K562 (cell line): ENCODE results near the gene CD47. TPM values are rescaled to one million over a fixed set of nuclear protein-coding genes. Genes with fewer than 3 reads are reported as not detected.

Experiments used
- ATAC-seq: fragments of 200-7000 bp; cut with Tn5 transposase; 3 replicates; pipeline ENCODE4 v1.9.1; 2020; ENCODE audit warnings: moderate library complexity
- BruUV-seq: library from RNA; stranded (reverse); fragments of 400-500 nt; replicated peaks from 2 replicates; lab custom pipeline; 2021; lab: Mats Ljungman, UMichigan
- CTCF ChIA-PET: fragments of 300-600 bp; formaldehyde crosslinking; extraction: SDS; loops from one replicate; lab custom pipeline; 2021; ENCODE audit warnings: low intra/inter-chr PET ratio; lab: Yijun Ruan, JAX
- POLR2A ChIA-PET: fragments of 300-600, 350-650 bp; sonication (Branson Sonifier 250); formaldehyde crosslinking; extraction: SDS; loops from one replicate; lab custom pipeline; 2021; ENCODE audit warnings: antibody characterized with exemption, inconsistent platforms; lab: Yijun Ruan, JAX
- DNase-seq, 4 experiments: peaks; one replicate each; pipeline versions ENCODE4 v3.0.0 to v3.0.0-alpha.2; 2011 to 2018; ENCODE audit warnings: low spot score in 3 of 4, mixed read lengths in 3 of 4; ENCODE audit errors: extremely low read depth in 1 of 4
- FAIRE-seq: peaks from 2 replicates; lab custom pipeline; 2011; peaks lifted over from hg19 to GRCh38; lab: Jason Lieb, UNC
- H2AFZ ChIP-seq: 2 replicates; pipeline ENCODE4 v1.6.0; 2011; ENCODE audit warnings: low read depth, low read length, control low read depth, inconsistent platforms
- H3K27ac ChIP-seq: fragments of 200-600 bp; 3 replicates; pipeline ENCODE4 v1.8.0; 2011; ENCODE audit warnings: low read depth, mild to moderate bottlenecking, control low read depth, inconsistent platforms, low read length, moderate library complexity, mixed read lengths; ENCODE audit errors: extremely low read depth
- H3K27me3 ChIP-seq, 2 experiments: fragments of 300-600 bp in 1 of 2; 2 replicates in 1 of 2; 3 replicates in 1 of 2; pipeline versions ENCODE4 v1.6.0 to v1.8.0; 2011; ENCODE audit warnings: inconsistent platforms in 2 of 2, low read length in 2 of 2, mild to moderate bottlenecking in 1 of 2, mixed read lengths in 1 of 2, moderate library complexity in 1 of 2; ENCODE audit not compliant: control insufficient read depth in 2 of 2, insufficient read depth in 2 of 2
- H3K36me3 ChIP-seq: fragments of 300-600 bp; 3 replicates; pipeline ENCODE4 v1.8.0; 2011; ENCODE audit warnings: mild to moderate bottlenecking, low read length, inconsistent platforms; ENCODE audit not compliant: control insufficient read depth, insufficient read depth
- H3K4me1 ChIP-seq, 2 experiments: fragments of 200-600 bp in 1 of 2; replicated peaks in 1 of 2; 2 replicates in 1 of 2; 3 replicates in 1 of 2; pipeline versions ENCODE4 v1.5.1 to v1.8.0; 2011; ENCODE audit warnings: inconsistent platforms in 2 of 2, low read length in 2 of 2, mild to moderate bottlenecking in 1 of 2, mixed read lengths in 1 of 2, moderate library complexity in 1 of 2; ENCODE audit not compliant: control insufficient read depth in 2 of 2, insufficient read depth in 2 of 2
- H3K4me2 ChIP-seq: 2 replicates; pipeline ENCODE4 v1.6.1; 2011; ENCODE audit warnings: low read length, control low read depth, inconsistent platforms, mixed read lengths; ENCODE audit not compliant: insufficient read depth
- H3K4me3 ChIP-seq: fragments of 200-600 bp; sonication (generic), shearing (Covaris generic); 2 replicates; pipeline ENCODE4 v1.5.1; 2016; ENCODE audit warnings: control low read depth, inconsistent platforms
- H3K79me2 ChIP-seq: fragments of 200-600 bp; 3 replicates; pipeline ENCODE4 v1.8.0; 2011; ENCODE audit warnings: low read length, inconsistent platforms; ENCODE audit not compliant: control insufficient read depth, insufficient read depth
- H3K9ac ChIP-seq, 2 experiments: 2 replicates each; pipeline versions ENCODE4 v1.6.0 to v1.6.1; 2011; ENCODE audit warnings: low read depth in 2 of 2, low read length in 2 of 2, control low read depth in 1 of 2, inconsistent platforms in 1 of 2, mild to moderate bottlenecking in 1 of 2, mixed read lengths in 1 of 2; ENCODE audit not compliant: insufficient read depth in 1 of 2
- H3K9me1 ChIP-seq: one replicate; pipeline ENCODE4 v1.6.0; 2011; ENCODE audit warnings: inconsistent platforms, mild to moderate bottlenecking, low read length, moderate library complexity; ENCODE audit not compliant: control insufficient read depth, insufficient read depth
- H3K9me3 ChIP-seq: replicated peaks from 2 replicates; pipeline ENCODE4 v1.5.1; 2011; ENCODE audit warnings: low read depth, low read length, inconsistent platforms; ENCODE audit not compliant: control insufficient read depth, insufficient read depth
- H4K20me1 ChIP-seq: replicated peaks from 2 replicates; pipeline ENCODE4 v1.6.1; 2011; ENCODE audit warnings: low read length, inconsistent platforms, mixed read lengths; ENCODE audit not compliant: control insufficient read depth, insufficient read depth
- BRF1 ChIP-seq: IDR thresholded peaks from 3 replicates; pipeline ENCODE4 v1.6.1; 2011; ENCODE audit warnings: borderline replicate concordance, mild to moderate bottlenecking; ENCODE audit not compliant: insufficient read length; ENCODE audit errors: extremely low read depth
- DACH1 ChIP-seq: fragments of 450-650 bp; IDR thresholded peaks from 2 replicates; pipeline ENCODE4 v1.6.1; 2018; ENCODE audit not compliant: partially characterized antibody
- GATA2 ChIP-seq: sonication (generic); formaldehyde crosslinking; IDR thresholded peaks from 2 replicates; pipeline ENCODE4 v1.4.0; 2020; ENCODE audit warnings: mild to moderate bottlenecking, missing genetic modification reagents
- GTF2E2 ChIP-seq: fragments of 200-800 bp; sonication (Bioruptor generic); IDR thresholded peaks from 2 replicates; pipeline ENCODE4 v1.6.1; 2016; ENCODE audit warnings: missing genetic modification characterization, missing compliant biosample characterization
- JUNB ChIP-seq: fragments of 450-650 bp; formaldehyde crosslinking; conservative IDR thresholded peaks from 2 replicates; pipeline ENCODE4 v1.4.0; 2020; ENCODE audit warnings: mild to moderate bottlenecking
- PTBP1 ChIP-seq: fragments of 200-400 bp; formaldehyde crosslinking; IDR thresholded peaks from 2 replicates; pipeline ENCODE4 v1.6.1; 2017; ENCODE audit warnings: low read depth, low read length
- SNAPC5 ChIP-seq: fragments of 250-450 bp; sonication (Bioruptor Pico); IDR thresholded peaks from 2 replicates; pipeline ENCODE4 v1.8.0; 2021; ENCODE audit warnings: moderate library complexity, mild to moderate bottlenecking, inconsistent platforms
- SNRNP70 ChIP-seq: fragments of 200-400 bp; formaldehyde crosslinking; optimal IDR thresholded peaks from 2 replicates; pipeline ENCODE3; 2017; ENCODE audit warnings: low read depth, low read length
- SP2 ChIP-seq: IDR thresholded peaks from 2 replicates; pipeline ENCODE4 v1.6.1; 2011; ENCODE audit warnings: mild to moderate bottlenecking, low read depth, low read length, moderate library complexity; ENCODE audit not compliant: poor library complexity, severe bottlenecking; ENCODE audit errors: extremely low read depth
- TCFL5 ChIP-seq: fragments of 250-450 bp; sonication (Bioruptor Pico); conservative IDR thresholded peaks from 2 replicates; pipeline ENCODE4 v1.6.1; 2021; ENCODE audit warnings: mild to moderate bottlenecking, moderate library complexity, matching md5 sums
- ZBTB43 ChIP-seq: sonication (generic); formaldehyde crosslinking; IDR thresholded peaks from 2 replicates; pipeline ENCODE4 v1.8.0; 2023; ENCODE audit warnings: mild to moderate bottlenecking, missing genetic modification reagents
- ZNF444 ChIP-seq: fragments of 250-450 bp; sonication (Bioruptor Pico); IDR thresholded peaks from 2 replicates; pipeline ENCODE4 v1.4.0; 2020; ENCODE audit warnings: mild to moderate bottlenecking, moderate library complexity
- ZNF445 ChIP-seq: fragments of 250-450 bp; sonication (Bioruptor Pico); IDR thresholded peaks from 2 replicates; pipeline ENCODE4 v1.4.0; 2020; ENCODE audit warnings: low read depth, mild to moderate bottlenecking, moderate library complexity
- ZNF561 ChIP-seq: fragments of 450-650 bp; formaldehyde crosslinking; conservative IDR thresholded peaks from 2 replicates; pipeline ENCODE4 v1.4.0; 2020; ENCODE audit warnings: mild to moderate bottlenecking, moderate library complexity
- ZNF785 ChIP-seq: fragments of 250-450 bp; sonication (Bioruptor Pico); IDR thresholded peaks from 2 replicates; pipeline ENCODE4 v1.4.0; 2020; ENCODE audit warnings: mild to moderate bottlenecking
- WGBS: fragments of 100-300 bp; shearing (Covaris generic); methylation state at CpG from one replicate; pipeline ENCODE4 v1.1.6; 2016; ENCODE audit warnings: low coverage, mixed read lengths; ENCODE audit not compliant: insufficient coverage; ENCODE audit errors: missing lambda C conversion rate; 5-methylcytosine and 5-hydroxymethylcytosine counted together
- in situ Hi-C: fragments of 300-500 bp; cut with MboI; formaldehyde crosslinking; loops from 4 replicates; pipeline ENCODE4 v1.15.0; 2018; ENCODE audit warnings: inconsistent platforms, mixed read lengths
- intact Hi-C: fragments of 100-400 bp; cut with micrococcal nuclease; formaldehyde crosslinking; loops from 2 replicates; pipeline ENCODE4 v1.14.2; 2022
- polyA plus RNA-seq, 8 experiments: library from polyadenylated mRNA; depleted of rRNA in 4 of 8; stranded (reverse) in 5 of 8; unstranded in 3 of 8; fragments of >200 nt; fragmentation: Nextera tagmentation in 2 of 8; fragmentation: Illumina TruSeq in 1 of 8; extraction: Ambion mirVana in 2 of 8; extraction: Trizol in 1 of 8; gene quantifications; 2 replicates each; pipeline versions ENCODE4 v1.2.1 to v1.2.3, GENCODE V29; 2011 to 2014; ENCODE audit warnings: inconsistent platforms in 1 of 8, missing spikeins in 1 of 8
- total RNA-seq, 7 experiments: library from RNA; depleted of rRNA in 6 of 7; stranded (reverse); fragments of >200 nt in 6 of 7; fragmentation: Illumina TruSeq in 2 of 7; extraction: Trizol in 2 of 7; gene quantifications; 2 replicates each; pipeline versions ENCODE4 v1.2.1 to v1.2.3, GENCODE V29; 2011 to 2021; ENCODE audit warnings: low replicate concordance in 1 of 7
- TF ChIP-seq, protein P1 (sequence below): sonication (generic); formaldehyde crosslinking; IDR thresholded peaks from 2 replicates; pipeline ENCODE4 v1.8.0; 2022; ENCODE audit warnings: missing genetic modification reagents, mild to moderate bottlenecking, borderline replicate concordance

The CD47 gene
- total and polyA plus RNA-seq, 9 of the 15 experiments (the other 6 are each of a cell fraction or from before 2014, with no cell fraction given) = 10.2 to 62.6 (median 36.3) TPM

DNA sequence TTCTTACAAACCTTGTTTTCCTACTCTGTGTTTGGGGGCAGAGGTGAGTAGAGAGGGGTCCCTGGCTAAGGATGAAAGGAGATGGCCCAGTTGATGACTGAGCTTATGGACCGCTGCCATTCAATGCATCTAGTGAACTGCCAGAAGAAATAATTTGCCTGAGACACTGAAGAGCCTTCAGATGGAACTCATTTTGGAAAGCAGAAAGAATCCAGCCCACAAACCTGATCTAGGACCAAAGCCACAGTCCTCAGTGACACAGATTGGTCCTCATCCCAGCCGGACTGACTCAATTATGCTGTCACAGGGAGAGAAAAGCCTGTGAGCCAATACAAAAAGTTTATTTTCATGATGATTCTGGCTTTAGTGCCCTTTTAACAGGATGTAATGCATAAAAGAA is 82.7 kb downstream of the CD47 start:
- no peak for FAIRE-seq
- TF ChIP-seq ZBTB43 (CRISPR knock-in tag) = no peak
- TF ChIP-seq TCFL5 (CRISPR knock-in tag) = no peak
- no peak for TF ChIP-seq PTBP1
- no peak for TF ChIP-seq DACH1
- TF ChIP-seq ZNF445 (CRISPR knock-in tag) = no peak
- TF ChIP-seq SP2 = no peak
- no peak for TF ChIP-seq SNRNP70
- TF ChIP-seq, protein P1, sequence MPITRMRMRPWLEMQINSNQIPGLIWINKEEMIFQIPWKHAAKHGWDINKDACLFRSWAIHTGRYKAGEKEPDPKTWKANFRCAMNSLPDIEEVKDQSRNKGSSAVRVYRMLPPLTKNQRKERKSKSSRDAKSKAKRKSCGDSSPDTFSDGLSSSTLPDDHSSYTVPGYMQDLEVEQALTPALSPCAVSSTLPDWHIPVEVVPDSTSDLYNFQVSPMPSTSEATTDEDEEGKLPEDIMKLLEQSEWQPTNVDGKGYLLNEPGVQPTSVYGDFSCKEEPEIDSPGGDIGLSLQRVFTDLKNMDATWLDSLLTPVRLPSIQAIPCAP (CRISPR knock-in tag) = no peak
- TF ChIP-seq GTF2E2 (tag) = no peak
- no peak for TF ChIP-seq BRF1
- no peak for TF ChIP-seq SNAPC5
- no peak for TF ChIP-seq ZNF785 (CRISPR knock-in tag)
- TF ChIP-seq JUNB (CRISPR knock-in tag) = no peak
- no peak for TF ChIP-seq ZNF561
- TF ChIP-seq GATA2 = no peak
- TF ChIP-seq ZNF444 (CRISPR knock-in tag) = no peak
- TF ChIP-seq, all 486 proteins: peak for 0
- H3K9me1 ChIP-seq = no peaks in the 10 kb centered on the region
- no peak overlapping the region for H3K9ac ChIP-seq
- H2AFZ ChIP-seq = no peak overlapping the region
- ATAC-seq = no peak
- ChIA-PET CTCF (no interaction called here), POLR2A (interaction anchor here (1.0 kb wide), 1 partner anchor 319 kb away, joined by 3 read pairs; no protein-coding TSS in a partner anchor)
- H3K4me3 ChIP-seq = no peak overlapping the region
- no peaks in the 10 kb centered on the region for H3K79me2 ChIP-seq
- intact Hi-C loops = loop anchor here (10.0 kb wide), 1 partner anchor 97 kb away; no protein-coding TSS in a partner anchor
- H3K27me3 ChIP-seq = peaks cover 6 to 28% of the 10 kb centered on the region in 2 experiments; a peak in 4 of 5 replicates
- H3K36me3 ChIP-seq = no peaks in the 10 kb centered on the region
- no peak for DNase-seq
- WGBS = 14% methylated on average over 2 of the region's 2 CpGs
- BruUV-seq = no TSS peak
- H4K20me1 ChIP-seq = no peaks in the 10 kb centered on the region
- H3K4me1 ChIP-seq = peaks cover 0 to 2% of the 10 kb centered on the region in 2 experiments; a peak in 1 of 5 replicates
- no peak overlapping the region for H3K4me2 ChIP-seq
- no peak overlapping the region for H3K27ac ChIP-seq
- in situ Hi-C loops = no loop called here
- no peaks in the 10 kb centered on the region for H3K9me3 ChIP-seq
